SU-DHL-6 (cell line): ENCODE results near the gene MTG2.

Source experiments
- EZH2phosphoT487 ChIP-seq: fragments of 200-600 bp; sonication (generic), shearing (Covaris generic); conservative IDR thresholded peaks from 2 replicates; pipeline ENCODE4 v1.6.1; 2018; ENCODE audit warnings: mild to moderate bottlenecking, antibody characterized with exemption, low read length, moderate library complexity, mixed read lengths
- TF ChIP-seq, protein P1 (sequence below): fragments of 200-600 bp; sonication (generic); IDR thresholded peaks from one replicate; pipeline ENCODE4 v1.5.1; 2017; ENCODE audit warnings: antibody characterized with exemption, mild to moderate bottlenecking, low read length, moderate library complexity; ENCODE audit not compliant: insufficient read depth, poor library complexity, severe bottlenecking

DNA sequence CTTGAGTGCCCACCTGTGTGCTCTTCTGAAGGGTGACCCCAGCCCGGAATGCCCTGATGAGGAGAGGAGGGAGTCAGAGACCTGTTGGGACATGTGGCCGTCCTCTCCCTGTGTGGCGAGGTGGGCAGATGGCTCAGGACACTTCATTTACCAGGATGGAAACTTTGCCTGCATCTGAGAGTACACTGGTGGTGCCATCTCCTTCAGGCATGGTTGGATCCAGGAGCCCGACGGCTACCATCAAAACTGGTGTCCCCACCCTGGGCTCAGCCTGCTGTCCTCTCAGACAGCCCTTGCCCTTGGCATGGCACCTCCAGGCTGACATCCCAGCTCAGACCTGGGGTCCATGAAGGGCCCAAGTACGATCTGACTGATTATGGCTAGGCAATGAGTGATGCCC, 48.5 kb downstream of the MTG2 start:
- TF ChIP-seq, protein P1, sequence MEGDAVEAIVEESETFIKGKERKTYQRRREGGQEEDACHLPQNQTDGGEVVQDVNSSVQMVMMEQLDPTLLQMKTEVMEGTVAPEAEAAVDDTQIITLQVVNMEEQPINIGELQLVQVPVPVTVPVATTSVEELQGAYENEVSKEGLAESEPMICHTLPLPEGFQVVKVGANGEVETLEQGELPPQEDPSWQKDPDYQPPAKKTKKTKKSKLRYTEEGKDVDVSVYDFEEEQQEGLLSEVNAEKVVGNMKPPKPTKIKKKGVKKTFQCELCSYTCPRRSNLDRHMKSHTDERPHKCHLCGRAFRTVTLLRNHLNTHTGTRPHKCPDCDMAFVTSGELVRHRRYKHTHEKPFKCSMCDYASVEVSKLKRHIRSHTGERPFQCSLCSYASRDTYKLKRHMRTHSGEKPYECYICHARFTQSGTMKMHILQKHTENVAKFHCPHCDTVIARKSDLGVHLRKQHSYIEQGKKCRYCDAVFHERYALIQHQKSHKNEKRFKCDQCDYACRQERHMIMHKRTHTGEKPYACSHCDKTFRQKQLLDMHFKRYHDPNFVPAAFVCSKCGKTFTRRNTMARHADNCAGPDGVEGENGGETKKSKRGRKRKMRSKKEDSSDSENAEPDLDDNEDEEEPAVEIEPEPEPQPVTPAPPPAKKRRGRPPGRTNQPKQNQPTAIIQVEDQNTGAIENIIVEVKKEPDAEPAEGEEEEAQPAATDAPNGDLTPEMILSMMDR = no peak
- TF ChIP-seq EZH2phosphoT487 = no peak
